ENCODE results near the gene ACOT8.

ACOT8 gene

GRCh38 chr20:45792317-45793118 lies 64.7 kb downstream of the ACOT8 start:
- TF ChIP-seq, protein P1, sequence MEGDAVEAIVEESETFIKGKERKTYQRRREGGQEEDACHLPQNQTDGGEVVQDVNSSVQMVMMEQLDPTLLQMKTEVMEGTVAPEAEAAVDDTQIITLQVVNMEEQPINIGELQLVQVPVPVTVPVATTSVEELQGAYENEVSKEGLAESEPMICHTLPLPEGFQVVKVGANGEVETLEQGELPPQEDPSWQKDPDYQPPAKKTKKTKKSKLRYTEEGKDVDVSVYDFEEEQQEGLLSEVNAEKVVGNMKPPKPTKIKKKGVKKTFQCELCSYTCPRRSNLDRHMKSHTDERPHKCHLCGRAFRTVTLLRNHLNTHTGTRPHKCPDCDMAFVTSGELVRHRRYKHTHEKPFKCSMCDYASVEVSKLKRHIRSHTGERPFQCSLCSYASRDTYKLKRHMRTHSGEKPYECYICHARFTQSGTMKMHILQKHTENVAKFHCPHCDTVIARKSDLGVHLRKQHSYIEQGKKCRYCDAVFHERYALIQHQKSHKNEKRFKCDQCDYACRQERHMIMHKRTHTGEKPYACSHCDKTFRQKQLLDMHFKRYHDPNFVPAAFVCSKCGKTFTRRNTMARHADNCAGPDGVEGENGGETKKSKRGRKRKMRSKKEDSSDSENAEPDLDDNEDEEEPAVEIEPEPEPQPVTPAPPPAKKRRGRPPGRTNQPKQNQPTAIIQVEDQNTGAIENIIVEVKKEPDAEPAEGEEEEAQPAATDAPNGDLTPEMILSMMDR (IDR thresholded peaks at IDR 0.05) = no peak

More at GRCh38 chr20:45792317-45793118, 64.7 kb downstream of the ACOT8 start:
- Histone ChIP-seq H3K9me3 (no peaks in the 10 kb centered on the region), H3K4me1 (ENCODE audit: control insufficient read depth in 1 of 2, insufficient read depth in 1 of 2, low read depth in 1 of 2, low read length in 1 of 2) (peaks cover 19 to 22% of the 10 kb centered on the region in 2 experiments), H3K36me3 (peaks cover 36% of the 10 kb centered on the region), H3K4me3 (ENCODE audit: low read depth in 1 of 2, low read length in 1 of 2) (peak overlapping the region; percentile 77 to 87), H3K27me3 (no peaks in the 10 kb centered on the region), H3K27ac (peak overlapping the region; percentile 100)
